ENCODE data around the gene FGD6. TPM values are rescaled to one million over a fixed set of nuclear protein-coding genes. Genes with fewer than 3 reads are reported as not detected.

FGD6 gene
- total RNA-seq, 1 experiment from 2014 or later, result 14.3 TPM

- Histone ChIP-seq H3F3A (ENCODE audit: low read length, unreplicated experiment) (no peaks in the 10 kb centered on the region), H3K27ac (ENCODE audit: low read length) (no peak overlapping the region), H3K9ac (ENCODE audit: low read length) (no peak overlapping the region), H3K9me2 (replicated peaks; ENCODE audit: low read length) (no peaks in the 10 kb centered on the region), H3K4me2 (ENCODE audit: low read length) (no peak overlapping the region), H2AFZ (ENCODE audit: low read length) (no peak overlapping the region), H3K36me3 (ENCODE audit: low read depth, low read length) (peaks cover 39% of the 10 kb centered on the region), H4K20me1 (ENCODE audit: low read length) (no peaks in the 10 kb centered on the region), H3K79me2 (ENCODE audit: low read length) (no peaks in the 10 kb centered on the region), H3K9me3 (ENCODE audit: low read length) (no peaks in the 10 kb centered on the region), H3K4me3 (ENCODE audit: low read length) (no peak overlapping the region), H3K27me3 (ENCODE audit: low read length) (no peaks in the 10 kb centered on the region), H3K4me1 (ENCODE audit: insufficient read depth, low read length) (no peaks in the 10 kb centered on the region)
- ChIA-PET POLR2A (ENCODE audit: unreplicated experiment) (no interaction called here), CTCF (no interaction called here)
- intact Hi-C loops (cut with micrococcal nuclease), result no loop called here
- no TSS peak for BruUV-seq (replicated peaks)
- no peak for DNase-seq
- no peak for ATAC-seq
- TF ChIP-seq EZH2 (IDR thresholded peaks at IDR 0.05; ENCODE audit: low read length, unreplicated experiment), result no peak
- TF ChIP-seq, protein P1, sequence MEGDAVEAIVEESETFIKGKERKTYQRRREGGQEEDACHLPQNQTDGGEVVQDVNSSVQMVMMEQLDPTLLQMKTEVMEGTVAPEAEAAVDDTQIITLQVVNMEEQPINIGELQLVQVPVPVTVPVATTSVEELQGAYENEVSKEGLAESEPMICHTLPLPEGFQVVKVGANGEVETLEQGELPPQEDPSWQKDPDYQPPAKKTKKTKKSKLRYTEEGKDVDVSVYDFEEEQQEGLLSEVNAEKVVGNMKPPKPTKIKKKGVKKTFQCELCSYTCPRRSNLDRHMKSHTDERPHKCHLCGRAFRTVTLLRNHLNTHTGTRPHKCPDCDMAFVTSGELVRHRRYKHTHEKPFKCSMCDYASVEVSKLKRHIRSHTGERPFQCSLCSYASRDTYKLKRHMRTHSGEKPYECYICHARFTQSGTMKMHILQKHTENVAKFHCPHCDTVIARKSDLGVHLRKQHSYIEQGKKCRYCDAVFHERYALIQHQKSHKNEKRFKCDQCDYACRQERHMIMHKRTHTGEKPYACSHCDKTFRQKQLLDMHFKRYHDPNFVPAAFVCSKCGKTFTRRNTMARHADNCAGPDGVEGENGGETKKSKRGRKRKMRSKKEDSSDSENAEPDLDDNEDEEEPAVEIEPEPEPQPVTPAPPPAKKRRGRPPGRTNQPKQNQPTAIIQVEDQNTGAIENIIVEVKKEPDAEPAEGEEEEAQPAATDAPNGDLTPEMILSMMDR (conservative IDR thresholded peaks at IDR 0.05; ENCODE audit: low read depth, low read length), result no peak
Observed at GRCh38 chr12:95057424-95057823, 159.8 kb downstream of the FGD6 start.

- TF ChIP-seq EZH2 (IDR thresholded peaks at IDR 0.05; ENCODE audit: low read length, unreplicated experiment), result no peak
- TF ChIP-seq, protein P1 (conservative IDR thresholded peaks at IDR 0.05; ENCODE audit: low read depth, low read length), result no peak
- TF ChIP-seq EZH2phosphoT487 (IDR thresholded peaks at IDR 0.05; ENCODE audit: borderline replicate concordance, low read length), result no peak
- Histone ChIP-seq H3K9me3 (ENCODE audit: low read length) (no peaks in the 10 kb centered on the region), H3F3A (ENCODE audit: low read length, unreplicated experiment) (no peaks in the 10 kb centered on the region), H3K27me3 (ENCODE audit: low read length) (no peaks in the 10 kb centered on the region), H3K4me2 (ENCODE audit: low read length) (no peak overlapping the region), H3K9ac (ENCODE audit: low read length) (no peak overlapping the region), H2AFZ (ENCODE audit: low read length) (no peak overlapping the region), H3K27ac (ENCODE audit: low read length) (no peak overlapping the region), H3K79me2 (ENCODE audit: low read length) (no peaks in the 10 kb centered on the region), H4K20me1 (ENCODE audit: low read length) (no peaks in the 10 kb centered on the region), H3K4me1 (ENCODE audit: insufficient read depth, low read length) (no peaks in the 10 kb centered on the region), H3K4me3 (ENCODE audit: low read length) (no peak overlapping the region), H3K36me3 (ENCODE audit: low read depth, low read length) (peaks cover 34% of the 10 kb centered on the region), H3K9me2 (replicated peaks; ENCODE audit: low read length) (no peaks in the 10 kb centered on the region)
- ChIA-PET CTCF (no interaction called here), POLR2A (ENCODE audit: unreplicated experiment) (no interaction called here)
- intact Hi-C loops (cut with micrococcal nuclease), result no loop called here
- DNase-seq (no peak), ATAC-seq (no peak)
- BruUV-seq (replicated peaks), result no TSS peak
Observed at GRCh38 chr12:95055057-95055456, 162.2 kb downstream of the FGD6 start.

- H3F3A ChIP-seq (ENCODE audit: low read length, unreplicated experiment), result no peaks in the 10 kb centered on the region
- peaks cover 31% of the 10 kb centered on the region for H3K36me3 ChIP-seq (ENCODE audit: low read depth, low read length)
- H3K79me2 ChIP-seq (ENCODE audit: low read length), result no peaks in the 10 kb centered on the region
- H3K9me3 ChIP-seq (ENCODE audit: low read length), result no peaks in the 10 kb centered on the region
- intact Hi-C loops (cut with micrococcal nuclease), result no loop called here
- H3K27me3 ChIP-seq (ENCODE audit: low read length), result no peaks in the 10 kb centered on the region
- H3K4me3 ChIP-seq (ENCODE audit: low read length), result no peak overlapping the region
- ATAC-seq (no peak), DNase-seq (no peak)
- H2AFZ ChIP-seq (ENCODE audit: low read length), result no peak overlapping the region
- ChIA-PET POLR2A (ENCODE audit: unreplicated experiment) (interaction anchor here (0.5 kb wide), 1 partner anchor 208 kb away, joined by 3 read pairs; no protein-coding TSS in a partner anchor), CTCF (no interaction called here)
- BruUV-seq (replicated peaks), result no TSS peak
- no peak overlapping the region for H3K9ac ChIP-seq (ENCODE audit: low read length)
- H3K9me2 ChIP-seq (replicated peaks; ENCODE audit: low read length), result no peaks in the 10 kb centered on the region
- H3K4me2 ChIP-seq (ENCODE audit: low read length), result no peak overlapping the region
- H4K20me1 ChIP-seq (ENCODE audit: low read length), result no peaks in the 10 kb centered on the region
- H3K27ac ChIP-seq (ENCODE audit: low read length), result no peak overlapping the region
- no peaks in the 10 kb centered on the region for H3K4me1 ChIP-seq (ENCODE audit: insufficient read depth, low read length)
- TF ChIP-seq, protein P1 (conservative IDR thresholded peaks at IDR 0.05; ENCODE audit: low read depth, low read length), result no peak
- TF ChIP-seq EZH2 (IDR thresholded peaks at IDR 0.05; ENCODE audit: low read length, unreplicated experiment) (no peak), EZH2phosphoT487 (IDR thresholded peaks at IDR 0.05; ENCODE audit: borderline replicate concordance, low read length) (no peak)
Observed at GRCh38 chr12:95054206-95054605, 163.1 kb downstream of the FGD6 start.
